ENCODE results near the gene SLC5A2.
A peak's percentile ranks its signal among the peaks of the same experiment; 100 is the strongest.
"Not testable (repeated sequence)": the region's sequence is repeated elsewhere in the genome, so short reads cannot be mapped to it uniquely, and the experiment has no call there.

SLC5A2 gene

GRCh38 chr16:31483081-31483480 is at the start of gene SLC5A2:
TSS of gene SLC5A2 (plus strand) at chr16:31483123. CDS start at chr16:31483137, 14 bp downstream.
- no peak for DNase-seq

- no peak for DNase-seq
Observed at GRCh38 chr16:31435341-31436220, 47.3 kb upstream of the SLC5A2 start.

GRCh38 chr16:31436221-31437045 is 46.5 kb upstream of the SLC5A2 start:
- no peak for DNase-seq

- DNase-seq = no peak
Observed at GRCh38 chr16:31438414-31438813, 44.5 kb upstream of the SLC5A2 start.

GRCh38 chr16:31439023-31439422 is 43.9 kb upstream of the SLC5A2 start:
- not testable (repeated sequence) for DNase-seq

GRCh38 chr16:31439519-31439918 is 43.4 kb upstream of the SLC5A2 start:
- no peak for DNase-seq

GRCh38 chr16:31440516-31441184 is 42.3 kb upstream of the SLC5A2 start:
- DNase-seq = no peak

- no peak for DNase-seq
Observed at GRCh38 chr16:31441956-31442355, 41.0 kb upstream of the SLC5A2 start.

- not testable (repeated sequence) for DNase-seq
Observed at GRCh38 chr16:31445931-31446330, 37.0 kb upstream of the SLC5A2 start.

- no peak for DNase-seq
Observed at GRCh38 chr16:31451201-31451600, 31.7 kb upstream of the SLC5A2 start.

- DNase-seq = peak; percentile 56 to 69
Observed at GRCh38 chr16:31451681-31452351, 31.1 kb upstream of the SLC5A2 start.

- DNase-seq = no peak
Observed at GRCh38 chr16:31452631-31453106, 30.3 kb upstream of the SLC5A2 start.

GRCh38 chr16:31453255-31454204 is 29.4 kb upstream of the SLC5A2 start:
- no peak for DNase-seq

- DNase-seq = peak in 1 of 2 experiments; percentile 19
Observed at GRCh38 chr16:31455601-31456314, 27.2 kb upstream of the SLC5A2 start.

GRCh38 chr16:31456988-31457360 is 25.9 kb upstream of the SLC5A2 start:
- no peak for DNase-seq

GRCh38 chr16:31458073-31458843 is 24.7 kb upstream of the SLC5A2 start:
- DNase-seq = peak; percentile 42 to 52

- peak; percentile 85 to 90 for DNase-seq
Observed at GRCh38 chr16:31458844-31459686, 23.9 kb upstream of the SLC5A2 start, which contains the start of gene ARMC5. TSS of gene ARMC5 (plus strand) at chr16:31459501. CDS start at chr16:31459525, 24 bp downstream.

Data from Kasumi-1 (cell line).